NCI-H2196 (cell line): ENCODE measurements around the gene DUSP6.

Experiments used
- DNase-seq: peaks from one replicate; lab custom pipeline; 2025; ENCODE audit not compliant: unreplicated experiment; lab: John Stamatoyannopoulos, UW

DUSP6 gene

GRCh38 chr12:89333564-89334252 lies 18.6 kb downstream of the DUSP6 start:
- no peak for DNase-seq

GRCh38 chr12:89328151-89329030 lies 23.9 kb downstream of the DUSP6 start:
- DNase-seq = no peak

GRCh38 chr12:89327486-89328094 lies 24.7 kb downstream of the DUSP6 start:
- DNase-seq = no peak

GRCh38 chr12:89326239-89327040 lies 25.9 kb downstream of the DUSP6 start:
- DNase-seq = no peak

- no peak for DNase-seq
Measured at GRCh38 chr12:89325495-89325894, 26.8 kb downstream of the DUSP6 start.

- no peak for DNase-seq
Measured at GRCh38 chr12:89324437-89324836, 27.9 kb downstream of the DUSP6 start.

- DNase-seq = no peak
Measured at GRCh38 chr12:89323568-89324218, 28.6 kb downstream of the DUSP6 start.

GRCh38 chr12:89320735-89321134 lies 31.6 kb downstream of the DUSP6 start:
- no peak for DNase-seq

GRCh38 chr12:89319606-89320005 lies 32.7 kb downstream of the DUSP6 start:
- DNase-seq = no peak

- DNase-seq = no peak
Measured at GRCh38 chr12:89319122-89319521, 33.2 kb downstream of the DUSP6 start.

- peak; percentile 18 for DNase-seq
Measured at GRCh38 chr12:89316705-89317139, 35.6 kb downstream of the DUSP6 start.

- no peak for DNase-seq
Measured at GRCh38 chr12:89314060-89314761, 38.1 kb downstream of the DUSP6 start.

- DNase-seq = no peak
Measured at GRCh38 chr12:89311703-89312293, 40.5 kb downstream of the DUSP6 start.

GRCh38 chr12:89309815-89310214 lies 42.5 kb downstream of the DUSP6 start:
- no peak for DNase-seq

- no peak for DNase-seq
Measured at GRCh38 chr12:89309440-89309802, 42.9 kb downstream of the DUSP6 start.

GRCh38 chr12:89307474-89308253 lies 44.6 kb downstream of the DUSP6 start:
- DNase-seq = no peak

- DNase-seq = no peak
Measured at GRCh38 chr12:89306827-89307473, 45.4 kb downstream of the DUSP6 start.

- no peak for DNase-seq
Measured at GRCh38 chr12:89305373-89305772, 46.9 kb downstream of the DUSP6 start.
